Erythroblast (primary cell): Measurements from ENCODE around the gene HSH2D.

Source experiments
- GATA1 ChIP-seq: IDR thresholded peaks from 2 replicates; pipeline ENCODE4 v1.6.1; 2011; ENCODE audit warnings: low read depth, mild to moderate bottlenecking, control low read depth, low read length, moderate library complexity
- POLR2A ChIP-seq: IDR thresholded peaks from 2 replicates; pipeline ENCODE4 v1.6.1; 2011; ENCODE audit warnings: mild to moderate bottlenecking, low read length

DNA sequence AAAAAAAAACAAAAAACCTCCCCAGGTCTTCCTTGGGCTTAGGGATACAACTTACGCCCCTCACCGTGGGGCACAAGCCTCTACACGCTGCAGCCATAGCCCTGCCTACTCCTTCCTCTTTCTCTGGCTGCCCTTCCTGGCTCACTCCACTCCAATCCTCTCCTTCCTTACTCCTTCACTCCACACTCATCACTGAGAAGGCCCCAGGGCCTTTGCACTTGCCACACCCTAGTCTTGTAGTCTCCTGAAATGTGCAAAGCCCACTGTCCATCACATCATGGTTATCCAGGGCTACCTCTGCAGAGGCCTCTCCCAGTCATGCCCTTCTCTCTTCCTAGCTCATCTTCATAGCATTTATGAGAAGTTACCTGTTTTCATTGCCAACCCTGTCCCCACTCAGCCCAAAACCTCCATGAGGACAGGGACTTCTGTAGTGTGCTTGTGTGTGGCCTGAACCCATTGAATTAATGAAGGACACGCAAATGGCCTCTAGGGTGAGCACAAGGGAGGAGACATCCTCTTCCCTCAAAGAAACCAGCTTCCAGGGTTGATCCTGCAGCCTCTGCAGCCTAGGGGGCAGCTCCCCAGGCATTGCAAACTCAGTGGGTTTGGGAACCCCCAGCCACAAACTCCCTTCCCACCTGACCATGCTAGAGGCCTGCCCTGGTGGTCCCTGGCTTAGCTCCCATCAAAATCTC lies 7.9 kb upstream of the HSH2D start:
- TF ChIP-seq POLR2A, result no peak
- no peak for TF ChIP-seq GATA1
